HG03469 (cell line): ENCODE measurements around the gene JUNB.

ENCODE experiments used
- ATAC-seq: cut with Tn5 transposase; IDR thresholded peaks from one replicate; pipeline ENCODE4 v1.9.1; 2021; ENCODE audit warnings: mild to moderate bottlenecking, moderate library complexity, moderate number of reproducible peaks; ENCODE audit not compliant: unreplicated experiment

Gene JUNB

GRCh38 chr19:12840091-12841079, 49.1 kb downstream of the JUNB start:
- no peak for ATAC-seq

GRCh38 chr19:12841094-12841493, 49.8 kb downstream of the JUNB start:
- no peak for ATAC-seq

- no peak for ATAC-seq
Measured at GRCh38 chr19:12842511-12842910, 51.2 kb downstream of the JUNB start.
